SK-N-SH treated with all-trans-retinoic acid at 6 μM for 48 hours (cell line): ENCODE data around the gene CCNT1.
"Not testable (repeated sequence)": the region's sequence is repeated elsewhere in the genome, so short reads cannot be mapped to it uniquely, and the experiment has no call there.

ENCODE experiments used
- ARNTL ChIP-seq: fragments of 450-650 bp; formaldehyde crosslinking; IDR thresholded peaks from 2 replicates; pipeline ENCODE4 v1.5.0; 2020; ENCODE audit warnings: low read depth, mild to moderate bottlenecking, moderate library complexity, borderline replicate concordance
- BACH2 ChIP-seq: fragments of 250-450 bp; sonication (Bioruptor Pico); IDR thresholded peaks from 2 replicates; pipeline ENCODE4 v1.9.0; 2021; ENCODE audit warnings: mild to moderate bottlenecking, borderline replicate concordance
- RARB ChIP-seq: fragments of 250-450 bp; sonication (Bioruptor Pico); IDR thresholded peaks from 2 replicates; pipeline ENCODE4 v1.8.0; 2021; ENCODE audit warnings: mild to moderate bottlenecking, moderate library complexity
- SNAI2 ChIP-seq: fragments of 250-450 bp; sonication (Bioruptor Pico); IDR thresholded peaks from 2 replicates; pipeline ENCODE4 v1.5.0; 2020; ENCODE audit warnings: mild to moderate bottlenecking, moderate library complexity
- TOX ChIP-seq: fragments of 250-450 bp; sonication (Bioruptor Pico); IDR thresholded peaks from 2 replicates; pipeline ENCODE4 v1.8.0; 2021; ENCODE audit warnings: mild to moderate bottlenecking, moderate library complexity, borderline replicate concordance
- ZFP30 ChIP-seq: fragments of 450-650 bp; formaldehyde crosslinking; IDR thresholded peaks from 2 replicates; pipeline ENCODE4 v1.5.0; 2022; ENCODE audit warnings: mild to moderate bottlenecking, moderate library complexity
- ZNF565 ChIP-seq: fragments of 450-650 bp; formaldehyde crosslinking; conservative IDR thresholded peaks from 2 replicates; pipeline ENCODE4 v1.5.0; 2020; ENCODE audit warnings: low read depth, mild to moderate bottlenecking, moderate library complexity
- ZNF8 ChIP-seq: fragments of 450-650 bp; formaldehyde crosslinking; IDR thresholded peaks from 2 replicates; pipeline ENCODE4 v1.5.0; 2020; ENCODE audit warnings: mild to moderate bottlenecking, moderate library complexity
- TF ChIP-seq, protein P1 (sequence below): fragments of 250-450 bp; sonication (Bioruptor Pico); IDR thresholded peaks from 2 replicates; pipeline ENCODE4 v1.5.1; 2020; ENCODE audit warnings: low read depth, mild to moderate bottlenecking, moderate library complexity
- TF ChIP-seq, protein P2 (sequence below): fragments of 250-450 bp; sonication (Bioruptor Pico); IDR thresholded peaks from 2 replicates; pipeline ENCODE4 v1.5.1; 2021; ENCODE audit warnings: mild to moderate bottlenecking, moderate library complexity

DNA sequence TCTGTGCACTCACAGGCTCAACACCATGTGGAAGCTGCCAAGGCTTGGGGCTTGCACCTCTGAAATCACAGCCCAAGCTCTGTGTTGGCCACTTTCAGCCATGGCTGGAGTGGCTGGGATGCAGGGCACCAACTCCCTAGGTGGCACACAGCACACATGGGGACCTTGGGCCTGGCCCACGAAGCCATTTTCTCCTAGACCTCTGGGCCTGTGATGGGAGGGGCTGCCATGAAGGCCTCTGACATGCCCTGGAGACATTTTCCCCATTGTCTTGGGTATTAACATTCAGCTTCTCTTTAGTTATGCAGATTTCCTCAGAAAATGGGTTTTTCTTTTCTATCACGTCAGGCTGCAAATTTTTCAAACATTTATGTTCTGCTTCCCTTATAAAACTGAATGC lies 3.7 kb upstream of the CCNT1 start:
- TF ChIP-seq TOX; SNAI2; ZNF565 (CRISPR knock-in tag); ARNTL; RARB (CRISPR knock-in tag); BACH2 (CRISPR knock-in tag); ZFP30 (CRISPR knock-in tag); ZNF8 (CRISPR knock-in tag): not testable (repeated sequence)
- TF ChIP-seq, protein P1, sequence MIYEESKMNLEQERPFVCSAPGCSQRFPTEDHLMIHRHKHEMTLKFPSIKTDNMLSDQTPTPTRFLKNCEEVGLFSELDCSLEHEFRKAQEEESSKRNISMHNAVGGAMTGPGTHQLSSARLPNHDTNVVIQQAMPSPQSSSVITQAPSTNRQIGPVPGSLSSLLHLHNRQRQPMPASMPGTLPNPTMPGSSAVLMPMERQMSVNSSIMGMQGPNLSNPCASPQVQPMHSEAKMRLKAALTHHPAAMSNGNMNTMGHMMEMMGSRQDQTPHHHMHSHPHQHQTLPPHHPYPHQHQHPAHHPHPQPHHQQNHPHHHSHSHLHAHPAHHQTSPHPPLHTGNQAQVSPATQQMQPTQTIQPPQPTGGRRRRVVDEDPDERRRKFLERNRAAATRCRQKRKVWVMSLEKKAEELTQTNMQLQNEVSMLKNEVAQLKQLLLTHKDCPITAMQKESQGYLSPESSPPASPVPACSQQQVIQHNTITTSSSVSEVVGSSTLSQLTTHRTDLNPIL (CRISPR knock-in tag): not testable (repeated sequence)
- TF ChIP-seq, protein P2, sequence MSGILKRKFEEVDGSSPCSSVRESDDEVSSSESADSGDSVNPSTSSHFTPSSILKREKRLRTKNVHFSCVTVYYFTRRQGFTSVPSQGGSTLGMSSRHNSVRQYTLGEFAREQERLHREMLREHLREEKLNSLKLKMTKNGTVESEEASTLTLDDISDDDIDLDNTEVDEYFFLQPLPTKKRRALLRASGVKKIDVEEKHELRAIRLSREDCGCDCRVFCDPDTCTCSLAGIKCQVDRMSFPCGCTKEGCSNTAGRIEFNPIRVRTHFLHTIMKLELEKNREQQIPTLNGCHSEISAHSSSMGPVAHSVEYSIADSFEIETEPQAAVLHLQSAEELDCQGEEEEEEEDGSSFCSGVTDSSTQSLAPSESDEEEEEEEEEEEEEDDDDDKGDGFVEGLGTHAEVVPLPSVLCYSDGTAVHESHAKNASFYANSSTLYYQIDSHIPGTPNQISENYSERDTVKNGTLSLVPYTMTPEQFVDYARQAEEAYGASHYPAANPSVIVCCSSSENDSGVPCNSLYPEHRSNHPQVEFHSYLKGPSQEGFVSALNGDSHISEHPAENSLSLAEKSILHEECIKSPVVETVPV (CRISPR knock-in tag): not testable (repeated sequence)
